Measurements from ENCODE around the gene PTPRG.

- TF ChIP-seq CTCF (conservative IDR thresholded peaks at IDR 0.05) (no peak), ZFX (IDR thresholded peaks at IDR 0.05) (no peak)
These were observed 768.6 kb downstream of the PTPRG start for GRCh38 chr3:62329971-62330370.
